Liver (tissue), 9 donors: ENCODE measurements around the gene ATG9B. TPM values are rescaled to one million over a fixed set of nuclear protein-coding genes. Genes with fewer than 3 reads are reported as not detected.

Experiments
- DNase-seq: peaks from one replicate; pipeline ENCODE4 v3.0.0-alpha.2; 2017; ENCODE audit warnings: low spot score
- H3K27ac ChIP-seq, 2 donors: one replicate each; pipeline ENCODE4 v1.7.0; 2013; ENCODE audit warnings: inconsistent platforms in 2 of 2, low read length in 2 of 2, control low read depth in 1 of 2, low read depth in 1 of 2, mild to moderate bottlenecking in 1 of 2
- H3K27me3 ChIP-seq, 4 donors: one replicate each; pipeline versions ENCODE4 v1.6.1 to v1.7.0; 2013; ENCODE audit warnings: low read length in 3 of 4, inconsistent platforms in 1 of 4, mild to moderate bottlenecking in 1 of 4, moderate library complexity in 1 of 4; ENCODE audit not compliant: control insufficient read depth in 4 of 4, insufficient read depth in 4 of 4
- H3K36me3 ChIP-seq, 4 donors: one replicate each; pipeline versions ENCODE4 v1.6.1 to v1.7.0; 2013; ENCODE audit warnings: low read length in 3 of 4, mild to moderate bottlenecking in 3 of 4, low read depth in 1 of 4, moderate library complexity in 1 of 4; ENCODE audit not compliant: control insufficient read depth in 4 of 4, insufficient read depth in 3 of 4
- H3K4me1 ChIP-seq, 4 donors: one replicate each; pipeline versions ENCODE4 v1.6.1 to v1.7.0; 2013; ENCODE audit warnings: low read length in 3 of 4, mild to moderate bottlenecking in 3 of 4, moderate library complexity in 1 of 4; ENCODE audit not compliant: control insufficient read depth in 4 of 4, insufficient read depth in 4 of 4
- H3K4me3 ChIP-seq, 3 donors: one replicate each; pipeline versions ENCODE4 v1.6.1 to v1.7.0; 2013; ENCODE audit warnings: low read length in 3 of 3, control low read depth in 1 of 3, low read depth in 1 of 3, mild to moderate bottlenecking in 1 of 3
- H3K9ac ChIP-seq, 2 donors: one replicate each; pipeline ENCODE4 v1.7.0; 2013; ENCODE audit warnings: low read length in 2 of 2, mild to moderate bottlenecking in 2 of 2, moderate library complexity in 2 of 2, control low read depth in 1 of 2, low read depth in 1 of 2
- H3K9me3 ChIP-seq, 4 donors: one replicate each; pipeline versions ENCODE4 v1.6.1 to v1.7.0; 2013; ENCODE audit warnings: low read length in 3 of 4; ENCODE audit not compliant: control insufficient read depth in 4 of 4
- EGR1 ChIP-seq, 2 donors: IDR thresholded peaks; 2 replicates each; pipeline ENCODE4 v1.6.1; 2016 to 2018; ENCODE audit warnings: antibody characterized with exemption in 2 of 2, low read depth in 2 of 2
- FOXA1 ChIP-seq: IDR thresholded peaks from 2 replicates; pipeline ENCODE4 v1.6.1; 2016; ENCODE audit warnings: antibody characterized with exemption
- GABPA ChIP-seq, 2 donors: IDR thresholded peaks in 1 of 2; conservative IDR thresholded peaks in 1 of 2; 2 replicates each; pipeline ENCODE4 v1.6.1; 2016; ENCODE audit warnings: antibody characterized with exemption in 2 of 2, mild to moderate bottlenecking in 1 of 2, moderate library complexity in 1 of 2
- HNF4A ChIP-seq, 2 donors: conservative IDR thresholded peaks; 2 replicates each; pipeline ENCODE4 v1.6.1; 2016; ENCODE audit warnings: antibody characterized with exemption in 2 of 2, mild to moderate bottlenecking in 2 of 2
- RAD21 ChIP-seq, 2 donors: IDR thresholded peaks; 2 replicates each; pipeline ENCODE4 v1.6.1; 2016; ENCODE audit warnings: antibody characterized with exemption in 2 of 2, mild to moderate bottlenecking in 2 of 2
- SP1 ChIP-seq: IDR thresholded peaks from 2 replicates; pipeline ENCODE4 v1.6.1; 2018; ENCODE audit warnings: antibody characterized with exemption, mild to moderate bottlenecking
- WGBS: extraction: QIAGEN DNeasy Blood & Tissue Kit; methylation state at CpG from one replicate; pipeline ENCODE4 v1.1.7; 2013; 5-methylcytosine and 5-hydroxymethylcytosine counted together
- polyA plus RNA-seq, 2 donors: library from polyadenylated mRNA; stranded (reverse) in 1 of 2; unstranded in 1 of 2; fragments of 200-250 nt in 1 of 2; fragments of >200 nt in 1 of 2; fragmentation: Nextera tagmentation in 1 of 2; extraction: Ambion mirVana in 1 of 2; gene quantifications; one replicate each; pipeline versions ENCODE4 v1.2.1 to v1.2.3, GENCODE V29; 2013 to 2015
- total RNA-seq, 2 donors: library from RNA; depleted of rRNA; stranded (reverse); fragments of >200 nt; gene quantifications; one replicate each; pipeline ENCODE4 v1.2.3, GENCODE V29; 2014
- TF ChIP-seq, protein P1 (sequence below): IDR thresholded peaks from 2 replicates; pipeline ENCODE4 v1.6.1; 2016; ENCODE audit warnings: antibody characterized with exemption
- TF ChIP-seq, protein P2 (sequence below): fragments of 150-350 bp; IDR thresholded peaks from 2 replicates; pipeline ENCODE4 v1.5.1; 2017; ENCODE audit warnings: improper control_type of control experiment, low read depth, low read length; ENCODE audit not compliant: missing input control
- donor health status: healthy.
- donor health status: healthy.
- donor health status: healthy.
- donor health status: healthy.
- donor health status: healthy.

The ATG9B gene
- total and polyA plus RNA-seq, 4 donors: 0.61 TPM; not detected in 3

DNA sequence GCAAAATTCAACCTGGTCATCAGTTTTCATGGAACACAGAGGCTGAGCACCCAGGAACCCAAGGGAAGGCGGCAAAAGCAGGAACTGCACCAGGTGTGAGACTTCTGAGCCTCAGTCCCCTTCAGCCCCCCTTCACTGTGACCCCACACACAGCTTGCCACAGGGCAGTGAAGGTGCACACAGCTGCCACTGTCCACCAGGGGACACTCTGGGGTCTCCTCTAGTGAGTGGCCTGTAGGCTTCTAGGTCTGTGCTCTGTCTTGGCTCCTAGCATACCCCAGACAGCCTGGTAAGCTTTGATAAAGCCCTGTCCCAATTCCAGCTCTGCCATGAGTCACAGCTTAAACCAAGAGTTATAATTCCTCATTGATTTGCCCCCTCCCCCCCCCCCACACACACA lies 58.3 kb downstream of the ATG9B start:
- DNase-seq: no peak
- TF ChIP-seq RAD21 (IDR thresholded peaks at IDR 0.05) (peak in 1 of 2 donors; percentile 5), SP1 (no peak), GABPA (IDR thresholded peaks at IDR 0.05 in 1 of 2, conservative IDR thresholded peaks at IDR 0.05 in 1 of 2) (no peak)
- TF ChIP-seq, protein P1, sequence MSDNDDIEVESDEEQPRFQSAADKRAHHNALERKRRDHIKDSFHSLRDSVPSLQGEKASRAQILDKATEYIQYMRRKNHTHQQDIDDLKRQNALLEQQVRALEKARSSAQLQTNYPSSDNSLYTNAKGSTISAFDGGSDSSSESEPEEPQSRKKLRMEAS: no peak
- Histone ChIP-seq H3K27me3 (peaks cover 0 to 3% (median under 1%) of the 10 kb centered on the region in 4 donors), H3K9me3 (no peaks in the 10 kb centered on the region), H3K9ac (no peak overlapping the region), H3K4me1 (peaks cover 0 to 18% (median 1%) of the 10 kb centered on the region in 4 donors), H3K4me3 (no peak overlapping the region), H3K36me3 (no peaks in the 10 kb centered on the region), H3K27ac (no peak overlapping the region)
- WGBS: 81% methylated on average over 1 of the region's 1 CpG

DNA sequence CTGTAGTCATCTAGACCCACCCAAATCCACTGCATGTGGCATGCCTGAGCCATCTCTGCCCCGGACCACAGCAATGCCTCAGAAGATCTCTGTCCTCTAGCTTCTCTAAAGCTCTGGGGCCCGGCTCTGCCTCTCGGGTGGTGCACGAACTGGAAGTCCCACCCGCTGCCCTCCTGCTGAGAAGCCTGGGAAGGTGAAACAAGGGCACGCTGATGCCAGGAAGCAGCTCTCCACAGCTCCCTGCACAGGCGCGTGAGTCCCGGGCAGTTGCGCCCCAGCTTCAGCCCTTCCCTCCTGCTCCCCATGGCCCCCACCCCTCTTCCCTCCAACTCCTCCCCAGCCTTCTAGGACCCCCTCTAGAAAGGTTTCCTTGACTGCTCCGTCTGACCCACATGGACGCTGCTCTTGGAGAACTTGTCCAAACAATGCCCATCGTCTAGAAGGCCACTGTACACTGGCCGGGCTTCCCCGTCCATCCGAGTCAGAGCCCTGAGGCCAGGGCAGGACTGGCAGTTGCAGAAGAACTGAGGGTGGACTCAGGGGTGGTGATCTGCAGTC lies 58.9 kb downstream of the ATG9B start:
- Histone ChIP-seq H3K9ac (no peak overlapping the region), H3K4me3 (no peak overlapping the region), H3K36me3 (no peaks in the 10 kb centered on the region), H3K27ac (no peak overlapping the region), H3K4me1 (peaks cover 0 to 16% (median 1%) of the 10 kb centered on the region in 4 donors), H3K27me3 (peaks cover 0 to 3% (median under 1%) of the 10 kb centered on the region in 4 donors), H3K9me3 (no peaks in the 10 kb centered on the region)
- TF ChIP-seq HNF4A (conservative IDR thresholded peaks at IDR 0.05) (no peak), FOXA1 (no peak), EGR1 (IDR thresholded peaks at IDR 0.05; ENCODE audit: low read depth in 2 of 2) (no peak), RAD21 (IDR thresholded peaks at IDR 0.05) (no peak)
- TF ChIP-seq, protein P2, sequence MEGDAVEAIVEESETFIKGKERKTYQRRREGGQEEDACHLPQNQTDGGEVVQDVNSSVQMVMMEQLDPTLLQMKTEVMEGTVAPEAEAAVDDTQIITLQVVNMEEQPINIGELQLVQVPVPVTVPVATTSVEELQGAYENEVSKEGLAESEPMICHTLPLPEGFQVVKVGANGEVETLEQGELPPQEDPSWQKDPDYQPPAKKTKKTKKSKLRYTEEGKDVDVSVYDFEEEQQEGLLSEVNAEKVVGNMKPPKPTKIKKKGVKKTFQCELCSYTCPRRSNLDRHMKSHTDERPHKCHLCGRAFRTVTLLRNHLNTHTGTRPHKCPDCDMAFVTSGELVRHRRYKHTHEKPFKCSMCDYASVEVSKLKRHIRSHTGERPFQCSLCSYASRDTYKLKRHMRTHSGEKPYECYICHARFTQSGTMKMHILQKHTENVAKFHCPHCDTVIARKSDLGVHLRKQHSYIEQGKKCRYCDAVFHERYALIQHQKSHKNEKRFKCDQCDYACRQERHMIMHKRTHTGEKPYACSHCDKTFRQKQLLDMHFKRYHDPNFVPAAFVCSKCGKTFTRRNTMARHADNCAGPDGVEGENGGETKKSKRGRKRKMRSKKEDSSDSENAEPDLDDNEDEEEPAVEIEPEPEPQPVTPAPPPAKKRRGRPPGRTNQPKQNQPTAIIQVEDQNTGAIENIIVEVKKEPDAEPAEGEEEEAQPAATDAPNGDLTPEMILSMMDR: no peak
- WGBS: 73% methylated on average over 16 of the region's 16 CpGs
- DNase-seq: no peak

Other genes with a start within 250 kb of the ATG9B start
- 1,000 to 10,000 TPM in 1 of 2 donors, 100 to 1,000 TPM in 1; 382 to 1,041 TPM for gene TMEM176B, start 224.1 kb downstream of the ATG9B start, total RNA-seq
- gene TMEM176B, start 224.1 kb downstream of the ATG9B start, polyA plus RNA-seq: 1,000 to 10,000 TPM in 1 of 2 donors, 100 to 1,000 TPM in 1; 957 to 1,317 TPM
- gene TMEM176A, start 223.7 kb downstream of the ATG9B start, total RNA-seq: 100 to 1,000 TPM; 346 to 404 TPM
- 100 to 1,000 TPM; 675 to 703 TPM for gene TMEM176A, start 223.7 kb downstream of the ATG9B start, polyA plus RNA-seq
- gene AOC1, start 172.0 kb downstream of the ATG9B start, total RNA-seq: under 1 TPM in 1 of 2 donors, not detected in 1; 0.08 TPM
- gene AOC1, start 172.0 kb downstream of the ATG9B start, polyA plus RNA-seq: under 1 TPM in 1 of 2 donors, not detected in 1; 0.01 TPM
- 10 to 100 TPM in 1 of 2 donors, under 1 TPM in 1; 0.33 to 74.6 TPM for gene KCNH2, start 46.2 kb downstream of the ATG9B start, total RNA-seq
- gene KCNH2, start 46.2 kb downstream of the ATG9B start, polyA plus RNA-seq: under 1 TPM in 1 of 2 donors, not detected in 1; 0.18 TPM
- 1 to 10 TPM; 5.4 to 6.1 TPM for gene NOS3, start 33.5 kb downstream of the ATG9B start, total RNA-seq
- gene NOS3, start 33.5 kb downstream of the ATG9B start, polyA plus RNA-seq: 1 to 10 TPM; 1.6 to 4.9 TPM
- 10 to 100 TPM; 12.4 to 28.3 TPM for gene ABCB8, start 4.0 kb upstream of the ATG9B start, total RNA-seq
- gene ABCB8, start 4.0 kb upstream of the ATG9B start, polyA plus RNA-seq: 10 to 100 TPM; 16.7 to 30.2 TPM
- gene ASIC3, start 24.0 kb upstream of the ATG9B start, total RNA-seq: 1 to 10 TPM in 1 of 2 donors, under 1 TPM in 1; 0.05 to 1.0 TPM
- gene ASIC3, start 24.0 kb upstream of the ATG9B start, polyA plus RNA-seq: under 1 TPM; 0.22 to 0.55 TPM
- 1 to 10 TPM; 4.0 to 8.8 TPM for gene CDK5, start 33.4 kb upstream of the ATG9B start, total RNA-seq
- 1 to 10 TPM; 6.0 to 9.0 TPM for gene CDK5, start 33.4 kb upstream of the ATG9B start, polyA plus RNA-seq
- gene SLC4A2, start 35.1 kb upstream of the ATG9B start, total RNA-seq: 10 to 100 TPM; 27.5 to 73.2 TPM
- gene SLC4A2, start 35.1 kb upstream of the ATG9B start, polyA plus RNA-seq: 10 to 100 TPM; 72.0 to 98.8 TPM
- 10 to 100 TPM; 31.1 to 62.8 TPM for gene FASTK, start 56.3 kb upstream of the ATG9B start, total RNA-seq
- 10 to 100 TPM; 33.9 to 53.4 TPM for gene FASTK, start 56.3 kb upstream of the ATG9B start, polyA plus RNA-seq
- gene TMUB1, start 59.0 kb upstream of the ATG9B start, total RNA-seq: 10 to 100 TPM; 15.1 to 28.9 TPM
- 10 to 100 TPM; 32.0 to 51.7 TPM for gene TMUB1, start 59.0 kb upstream of the ATG9B start, polyA plus RNA-seq
- 10 to 100 TPM in 1 of 2 donors, 1 to 10 TPM in 1; 3.9 to 27.0 TPM for gene AGAP3, start 62.0 kb upstream of the ATG9B start, total RNA-seq
- 10 to 100 TPM; 10.1 to 25.2 TPM for gene AGAP3, start 62.0 kb upstream of the ATG9B start, polyA plus RNA-seq
- not detected for gene GBX1, start 143.2 kb upstream of the ATG9B start, total RNA-seq
- not detected for gene GBX1, start 143.2 kb upstream of the ATG9B start, polyA plus RNA-seq
- gene ASB10, start 162.8 kb upstream of the ATG9B start, total RNA-seq: not detected
- not detected for gene ASB10, start 162.8 kb upstream of the ATG9B start, polyA plus RNA-seq
- not detected for gene H2BK1, start 186.0 kb upstream of the ATG9B start, total RNA-seq
- gene H2BK1, start 186.0 kb upstream of the ATG9B start, polyA plus RNA-seq: not detected
- gene ABCF2, start 202.7 kb upstream of the ATG9B start, total RNA-seq: 10 to 100 TPM; 11.2 to 15.6 TPM
- gene ABCF2, start 202.7 kb upstream of the ATG9B start, polyA plus RNA-seq: 1 to 10 TPM; 6.3 to 9.9 TPM
- gene CHPF2, start 208.0 kb upstream of the ATG9B start, total RNA-seq: 10 to 100 TPM; 16.7 to 19.7 TPM
- gene CHPF2, start 208.0 kb upstream of the ATG9B start, polyA plus RNA-seq: 10 to 100 TPM in 1 of 2 donors, 1 to 10 TPM in 1; 4.1 to 19.5 TPM
- 1 to 10 TPM; 2.1 to 5.6 TPM for gene SMARCD3, start 224.2 kb upstream of the ATG9B start, total RNA-seq
- gene SMARCD3, start 224.2 kb upstream of the ATG9B start, polyA plus RNA-seq: 1 to 10 TPM; 1.8 to 2.2 TPM